WERI-Rb-1 (cell line): Measurements from ENCODE around the gene PSMB7.

Experiments
- DNase-seq: peaks from one replicate; pipeline ENCODE4 v3.0.0-alpha.2; 2020
- H3K27ac ChIP-seq: fragments of 250-450 bp; sonication (Bioruptor Pico); 2 replicates; pipeline ENCODE4 v1.5.1; 2020; ENCODE audit warnings: mild to moderate bottlenecking, moderate library complexity
- H3K27me3 ChIP-seq: fragments of 250-450 bp; sonication (Bioruptor Pico); 2 replicates; pipeline ENCODE4 v1.5.1; 2021; ENCODE audit warnings: mild to moderate bottlenecking, low read depth, moderate library complexity; ENCODE audit not compliant: insufficient read depth, severe bottlenecking
- H3K36me3 ChIP-seq: fragments of 250-450 bp; sonication (Bioruptor Pico); 2 replicates; pipeline ENCODE4 v1.5.1; 2020; ENCODE audit warnings: mild to moderate bottlenecking, moderate library complexity
- H3K4me3 ChIP-seq: 2 replicates; pipeline ENCODE4 v1.5.1; 2011; ENCODE audit warnings: low read depth, mild to moderate bottlenecking, control low read depth, low read length
- H3K9me3 ChIP-seq: fragments of 250-450 bp; sonication (Bioruptor Pico); 2 replicates; pipeline ENCODE4 v1.5.1; 2021; ENCODE audit warnings: mild to moderate bottlenecking, moderate library complexity; ENCODE audit not compliant: severe bottlenecking
- CTCF ChIP-seq: IDR thresholded peaks from 2 replicates; pipeline ENCODE4 v1.5.1; 2011; ENCODE audit warnings: low read depth, mild to moderate bottlenecking, control low read depth, inconsistent platforms, low read length

Gene PSMB7

GRCh38 chr9:124309667-124310084 lies 105.6 kb downstream of the PSMB7 start:
- no peak overlapping the region for H3K27ac ChIP-seq
- H3K36me3 ChIP-seq = no peaks in the 10 kb centered on the region
- no peak overlapping the region for H3K4me3 ChIP-seq
- H3K27me3 ChIP-seq = no peaks in the 10 kb centered on the region
- TF ChIP-seq CTCF = no peak
- DNase-seq = no peak
- no peaks in the 10 kb centered on the region for H3K9me3 ChIP-seq

DNA sequence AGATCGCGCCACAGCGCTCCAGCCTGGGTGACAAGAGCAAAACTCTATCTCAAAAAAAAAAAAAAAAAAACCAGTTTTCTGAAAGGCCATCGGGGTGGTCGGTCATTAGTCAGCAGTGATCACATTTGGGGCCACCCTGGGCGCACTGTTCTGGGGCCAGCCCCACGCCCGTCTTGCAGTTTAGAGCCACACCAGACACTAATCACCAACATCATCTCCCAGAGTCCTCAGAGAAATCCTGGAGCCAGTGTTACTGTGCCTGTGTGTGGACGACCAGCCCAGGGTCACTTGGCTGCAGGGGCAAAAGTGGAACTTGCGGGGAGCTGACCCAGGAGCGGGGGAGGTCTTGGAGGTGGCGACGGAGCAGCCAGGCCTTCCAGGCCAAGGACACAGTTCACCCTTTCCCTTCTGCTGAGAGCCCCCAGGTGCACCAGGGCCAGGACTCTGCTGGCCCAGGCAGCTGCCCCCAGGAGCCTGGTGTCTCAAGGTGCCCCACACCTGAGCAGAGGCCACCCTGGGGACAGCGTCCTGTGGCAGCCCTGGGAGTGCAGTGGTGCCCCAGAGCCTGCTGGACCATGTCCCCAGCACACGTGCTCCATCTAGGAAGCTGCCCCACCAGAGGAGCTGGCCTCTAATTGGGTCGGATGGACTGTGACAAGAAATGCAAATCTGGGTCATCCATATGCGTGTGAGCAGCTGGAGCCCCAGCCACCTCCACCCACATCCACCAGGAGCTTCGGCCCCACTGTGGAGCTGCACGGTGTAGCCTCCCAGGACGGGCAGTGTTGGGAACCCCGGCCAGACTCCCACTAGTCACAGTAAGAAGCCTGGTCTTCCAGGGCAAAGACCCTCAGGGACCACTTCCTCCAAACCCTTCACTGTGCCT lies 106.4 kb downstream of the PSMB7 start:
- Histone ChIP-seq H3K27ac (no peak overlapping the region), H3K4me3 (no peak overlapping the region), H3K27me3 (no peaks in the 10 kb centered on the region), H3K9me3 (no peaks in the 10 kb centered on the region), H3K36me3 (no peaks in the 10 kb centered on the region)
- no peak for DNase-seq
- TF ChIP-seq CTCF = no peak

DNA sequence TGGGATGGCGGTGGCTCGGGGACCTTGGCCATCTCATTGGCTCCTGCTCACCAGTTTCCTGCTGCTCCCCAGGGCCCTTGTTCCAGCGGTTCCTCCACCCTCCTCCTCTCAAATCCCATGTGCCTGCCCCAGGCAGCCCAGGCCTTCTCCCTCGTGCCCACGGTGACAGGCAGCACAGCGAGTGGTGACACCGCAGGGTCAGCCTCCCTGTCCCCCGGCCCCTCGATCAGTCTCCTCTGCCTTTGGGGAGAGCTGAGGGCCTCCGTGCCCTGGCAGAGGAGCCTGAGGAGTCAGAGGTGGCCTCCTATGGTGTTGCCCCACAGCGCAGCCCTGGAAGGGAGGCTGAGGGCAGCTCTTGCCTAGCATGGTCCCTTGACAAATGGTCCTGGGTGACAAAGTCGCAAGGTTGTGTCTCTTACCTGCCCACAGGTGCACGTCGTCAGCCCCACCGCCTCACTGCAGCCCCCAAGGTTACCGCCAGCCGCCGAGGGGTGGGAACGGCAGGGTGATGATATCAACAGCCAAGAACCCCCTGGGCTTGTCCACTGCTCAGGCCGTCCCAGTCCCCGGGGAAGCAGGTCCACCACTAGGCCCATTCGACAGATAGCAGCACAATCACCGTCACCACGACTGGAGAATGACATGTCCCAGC lies 107.7 kb downstream of the PSMB7 start:
- Histone ChIP-seq H3K27ac (no peak overlapping the region), H3K9me3 (no peaks in the 10 kb centered on the region), H3K27me3 (no peaks in the 10 kb centered on the region), H3K36me3 (no peaks in the 10 kb centered on the region), H3K4me3 (no peak overlapping the region)
- no peak for DNase-seq
- TF ChIP-seq CTCF = no peak

DNA sequence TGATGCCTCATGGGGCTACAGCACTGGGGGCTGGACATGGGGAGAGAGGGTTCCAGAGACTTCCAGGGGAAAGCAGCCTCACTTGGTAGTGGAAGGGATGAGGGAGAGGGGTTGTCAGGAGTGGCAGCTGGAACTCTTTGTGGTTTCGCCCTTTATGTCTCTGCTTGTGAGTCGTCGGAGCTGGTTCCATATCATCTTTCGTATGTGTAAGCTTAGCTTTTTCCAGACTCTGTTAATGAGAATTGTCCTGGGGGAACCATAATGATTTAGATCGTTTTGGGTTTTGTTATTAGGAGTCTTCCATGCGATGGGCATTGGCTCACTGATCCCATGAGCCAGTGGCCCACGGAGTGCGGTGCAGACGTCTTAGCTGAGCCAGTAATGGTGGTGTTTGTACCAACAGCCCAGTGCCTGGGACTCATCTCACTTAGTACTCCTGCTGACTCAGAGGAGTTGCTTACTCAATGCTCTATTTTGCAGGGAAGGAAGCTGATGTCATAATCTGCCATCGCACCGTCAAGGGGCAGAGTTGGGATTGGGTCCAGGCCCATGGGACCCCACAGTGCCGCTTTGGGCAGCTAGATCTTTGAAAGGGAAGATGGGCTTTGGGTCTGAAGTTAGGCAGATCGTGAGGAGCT lies 109.0 kb downstream of the PSMB7 start:
- no peak for DNase-seq
- no peak overlapping the region for H3K4me3 ChIP-seq
- H3K27me3 ChIP-seq = no peaks in the 10 kb centered on the region
- 0 out of 2 replicates have a peak, but pooled peaks cover 2% of the 10 kb centered on the region for H3K36me3 ChIP-seq
- no peaks in the 10 kb centered on the region for H3K9me3 ChIP-seq
- no peak overlapping the region for H3K27ac ChIP-seq
- no peak for TF ChIP-seq CTCF

GRCh38 chr9:124304285-124304684 lies 111.0 kb downstream of the PSMB7 start:
- H3K4me3 ChIP-seq = no peak overlapping the region
- H3K27ac ChIP-seq = no peak overlapping the region
- no peaks in the 10 kb centered on the region for H3K27me3 ChIP-seq
- H3K9me3 ChIP-seq = no peaks in the 10 kb centered on the region
- 0 out of 2 replicates have a peak, but pooled peaks cover 2% of the 10 kb centered on the region for H3K36me3 ChIP-seq
- no peak for TF ChIP-seq CTCF
- DNase-seq = no peak
